K562 (cell line): Measurements from ENCODE around the gene GNG14. TPM values are rescaled to one million over a fixed set of nuclear protein-coding genes. Genes with fewer than 3 reads are reported as not detected.
A peak's percentile ranks its signal among the peaks of the same experiment; 100 is the strongest.

Experiments
- BHLHE40 ChIP-seq: IDR thresholded peaks from 2 replicates; pipeline ENCODE4 v1.6.1; 2011; ENCODE audit warnings: low read length, improper control_type of control experiment
- CHD2 ChIP-seq: IDR thresholded peaks from 2 replicates; pipeline ENCODE4 v1.6.1; 2011; ENCODE audit warnings: low read depth, low read length
- DIDO1 ChIP-seq: fragments of 450-650 bp; IDR thresholded peaks from 2 replicates; pipeline ENCODE4 v1.6.1; 2016; ENCODE audit warnings: low read depth, missing biosample characterization, missing genetic modification characterization
- ELF4 ChIP-seq: fragments of 450-650 bp; formaldehyde crosslinking; IDR thresholded peaks from 2 replicates; pipeline ENCODE4 v1.4.0; 2022; ENCODE audit warnings: missing genetic modification characterization
- FOXP1 ChIP-seq: sonication (generic); formaldehyde crosslinking; IDR thresholded peaks from 2 replicates; pipeline ENCODE4 v1.8.0; 2022; ENCODE audit warnings: mild to moderate bottlenecking, missing genetic modification reagents
- KAT2B ChIP-seq: IDR thresholded peaks from one replicate; pipeline ENCODE4 v1.6.1; 2012; ENCODE audit warnings: low read depth, mild to moderate bottlenecking, control low read depth, inconsistent platforms, low read length, moderate library complexity
- MIER1 ChIP-seq: fragments of 450-650 bp; IDR thresholded peaks from 2 replicates; pipeline ENCODE4 v1.6.1; 2016; ENCODE audit warnings: antibody characterized with exemption, mild to moderate bottlenecking, low read depth
- MTA2 ChIP-seq: fragments of 450-650 bp; IDR thresholded peaks from 2 replicates; pipeline ENCODE4 v1.6.1; 2016; ENCODE audit warnings: low read depth
- NR2C2 ChIP-seq, 2 experiments: fragments of 200-800 bp in 1 of 2; sonication (Bioruptor generic) in 1 of 2; sonication (generic) in 1 of 2; formaldehyde crosslinking in 1 of 2; IDR thresholded peaks; 2 replicates each; pipeline versions ENCODE4 v1.6.1 to v1.8.0; 2016 to 2022; ENCODE audit warnings: mild to moderate bottlenecking in 1 of 2, missing compliant biosample characterization in 1 of 2, missing genetic modification characterization in 1 of 2, missing genetic modification reagents in 1 of 2
- POLR2AphosphoS5 ChIP-seq: IDR thresholded peaks from 2 replicates; pipeline ENCODE4 v1.6.1; 2011; ENCODE audit warnings: mild to moderate bottlenecking, low read depth, low read length, moderate library complexity; ENCODE audit not compliant: control insufficient read depth, insufficient read depth
- SIN3B ChIP-seq: fragments of 450-650 bp; IDR thresholded peaks from 2 replicates; pipeline ENCODE4 v1.6.1; 2017; ENCODE audit warnings: low read depth, mild to moderate bottlenecking, moderate library complexity
- SNAPC5 ChIP-seq: fragments of 250-450 bp; sonication (Bioruptor Pico); IDR thresholded peaks from 2 replicates; pipeline ENCODE4 v1.8.0; 2021; ENCODE audit warnings: moderate library complexity, mild to moderate bottlenecking, inconsistent platforms
- SRF ChIP-seq, 2 experiments: fragments of 250-450, 450-650 bp in 1 of 2; sonication (Bioruptor Pico) in 1 of 2; sonication (generic) in 1 of 2; formaldehyde crosslinking; IDR thresholded peaks; 2 replicates each; pipeline versions ENCODE4 v1.5.0 to v1.5.1; 2020 to 2022; ENCODE audit warnings: mild to moderate bottlenecking in 1 of 2, missing genetic modification reagents in 1 of 2
- TAF15 ChIP-seq: fragments of 200-400 bp; formaldehyde crosslinking; IDR thresholded peaks from 2 replicates; pipeline ENCODE4 v1.6.1; 2017; ENCODE audit warnings: mild to moderate bottlenecking, low read depth, low read length, moderate library complexity
- TSC22D4 ChIP-seq: fragments of 450-650 bp; IDR thresholded peaks from 2 replicates; pipeline ENCODE4 v1.6.1; 2016; ENCODE audit warnings: missing genetic modification characterization, missing biosample characterization, control low read depth
- XRCC3 ChIP-seq: fragments of 450-650 bp; IDR thresholded peaks from 2 replicates; pipeline ENCODE4 v1.6.1; 2017; ENCODE audit warnings: mild to moderate bottlenecking, moderate library complexity
- ZBTB26 ChIP-seq: fragments of 450-650 bp; formaldehyde crosslinking; IDR thresholded peaks from 2 replicates; pipeline ENCODE4 v1.4.0; 2022; ENCODE audit warnings: missing genetic modification characterization
- ZFX ChIP-seq: sonication (generic); formaldehyde crosslinking; IDR thresholded peaks from 2 replicates; pipeline ENCODE4 v1.8.0; 2022; ENCODE audit warnings: mild to moderate bottlenecking, missing genetic modification reagents, moderate library complexity
- ZNF197 ChIP-seq: fragments of 200-800 bp; sonication (Bioruptor generic); IDR thresholded peaks from 2 replicates; pipeline ENCODE4 v1.6.1; 2016; ENCODE audit warnings: low read depth, missing genetic modification characterization, missing compliant biosample characterization
- ZNF740 ChIP-seq, 3 experiments: fragments of 200-800 bp in 1 of 3; sonication (Bioruptor generic) in 1 of 3; sonication (generic) in 1 of 3; formaldehyde crosslinking in 1 of 3; IDR thresholded peaks; 2 replicates each; pipeline versions ENCODE4 v1.6.1 to v1.8.0; 2016 to 2022; ENCODE audit warnings: mild to moderate bottlenecking in 2 of 3, missing compliant biosample characterization in 2 of 3, missing genetic modification characterization in 2 of 3, missing genetic modification reagents in 1 of 3
- ZNF780A ChIP-seq: fragments of 250-450 bp; sonication (Bioruptor Pico); IDR thresholded peaks from 2 replicates; pipeline ENCODE4 v1.5.0; 2021; ENCODE audit warnings: mild to moderate bottlenecking
- polyA plus RNA-seq, 8 experiments: library from polyadenylated mRNA; depleted of rRNA in 4 of 8; stranded (reverse) in 5 of 8; unstranded in 3 of 8; fragments of >200 nt; fragmentation: Nextera tagmentation in 2 of 8; fragmentation: Illumina TruSeq in 1 of 8; extraction: Ambion mirVana in 2 of 8; extraction: Trizol in 1 of 8; gene quantifications; 2 replicates each; pipeline versions ENCODE4 v1.2.1 to v1.2.3, GENCODE V29; 2011 to 2014; ENCODE audit warnings: inconsistent platforms in 1 of 8, missing spikeins in 1 of 8
- total RNA-seq, 7 experiments: library from RNA; depleted of rRNA in 6 of 7; stranded (reverse); fragments of >200 nt in 6 of 7; fragmentation: Illumina TruSeq in 2 of 7; extraction: Trizol in 2 of 7; gene quantifications; 2 replicates each; pipeline versions ENCODE4 v1.2.1 to v1.2.3, GENCODE V29; 2011 to 2021; ENCODE audit warnings: low replicate concordance in 1 of 7
- TF ChIP-seq, protein P1 (sequence below): IDR thresholded peaks from 3 replicates; pipeline ENCODE4 v1.6.1; 2011; ENCODE audit warnings: borderline replicate concordance, mild to moderate bottlenecking, moderate library complexity; ENCODE audit not compliant: insufficient read length; ENCODE audit errors: extremely low read depth

Gene GNG14
- total and polyA plus RNA-seq, 9 of the 15 experiments (the other 6 are each of a cell fraction or from before 2014, with no cell fraction given), result not detected

GRCh38 chr19:12736995-12737834 lies 49.4 kb downstream of the GNG14 start, which contains the start of gene GET3 (continued):
- TF ChIP-seq, protein P1, sequence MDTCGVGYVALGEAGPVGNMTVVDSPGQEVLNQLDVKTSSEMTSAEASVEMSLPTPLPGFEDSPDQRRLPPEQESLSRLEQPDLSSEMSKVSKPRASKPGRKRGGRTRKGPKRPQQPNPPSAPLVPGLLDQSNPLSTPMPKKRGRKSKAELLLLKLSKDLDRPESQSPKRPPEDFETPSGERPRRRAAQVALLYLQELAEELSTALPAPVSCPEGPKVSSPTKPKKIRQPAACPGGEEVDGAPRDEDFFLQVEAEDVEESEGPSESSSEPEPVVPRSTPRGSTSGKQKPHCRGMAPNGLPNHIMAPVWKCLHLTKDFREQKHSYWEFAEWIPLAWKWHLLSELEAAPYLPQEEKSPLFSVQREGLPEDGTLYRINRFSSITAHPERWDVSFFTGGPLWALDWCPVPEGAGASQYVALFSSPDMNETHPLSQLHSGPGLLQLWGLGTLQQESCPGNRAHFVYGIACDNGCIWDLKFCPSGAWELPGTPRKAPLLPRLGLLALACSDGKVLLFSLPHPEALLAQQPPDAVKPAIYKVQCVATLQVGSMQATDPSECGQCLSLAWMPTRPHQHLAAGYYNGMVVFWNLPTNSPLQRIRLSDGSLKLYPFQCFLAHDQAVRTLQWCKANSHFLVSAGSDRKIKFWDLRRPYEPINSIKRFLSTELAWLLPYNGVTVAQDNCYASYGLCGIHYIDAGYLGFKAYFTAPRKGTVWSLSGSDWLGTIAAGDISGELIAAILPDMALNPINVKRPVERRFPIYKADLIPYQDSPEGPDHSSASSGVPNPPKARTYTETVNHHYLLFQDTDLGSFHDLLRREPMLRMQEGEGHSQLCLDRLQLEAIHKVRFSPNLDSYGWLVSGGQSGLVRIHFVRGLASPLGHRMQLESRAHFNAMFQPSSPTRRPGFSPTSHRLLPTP, result no peak
- TF ChIP-seq CHD2 (peak; percentile 85), KAT2B (no peak), ELF4 (0 out of 2 replicates have a peak, but pooled peaks have one; percentile 18), FOXP1 (CRISPR knock-in tag) (no peak), BHLHE40 (peak; percentile 98), POLR2AphosphoS5 (peak; percentile 75; the same call in 1 of the 2 replicates), ZBTB26 (CRISPR knock-in tag) (no peak), ZNF197 (no peak), MTA2 (no peak), TAF15 (no peak), ZNF740 (CRISPR knock-in tag; IDR thresholded peaks at IDR 0.05) (peak; percentile 86), ZNF740 (tag; IDR thresholded peaks at IDR 0.05) (peak in 1 of 2 experiments; percentile 61; a peak in 1 of 4 replicates), SNAPC5 (no peak), XRCC3 (no peak), SIN3B (peak; percentile 100), TSC22D4 (tag) (no peak), NR2C2 (CRISPR knock-in tag; IDR thresholded peaks at IDR 0.05) (no peak), NR2C2 (tag; IDR thresholded peaks at IDR 0.05) (peak; percentile 39; the same call in 1 of the 2 replicates), MIER1 (0 out of 2 replicates have a peak, but pooled peaks have one; percentile 17), SRF (CRISPR knock-in tag; IDR thresholded peaks at IDR 0.05) (0 out of 4 replicates have a peak, but pooled peaks of 1 of the 2 experiments have one; percentile 55), DIDO1 (tag) (peak; percentile 84; the same call in 1 of the 2 replicates), ZNF780A (CRISPR knock-in tag) (no peak), ZFX (CRISPR knock-in tag) (peak; percentile 64)
